HG02623 (cell line): ENCODE data around the gene MGST3.
"Not testable (repeated sequence)": the region's sequence is repeated elsewhere in the genome, so short reads cannot be mapped to it uniquely, and the experiment has no call there.

Experiments
- ATAC-seq: cut with Tn5 transposase; IDR thresholded peaks from one replicate; pipeline ENCODE4 v1.9.1; 2021; ENCODE audit warnings: moderate library complexity; ENCODE audit not compliant: unreplicated experiment

MGST3 gene

GRCh38 chr1:165630629-165631341, at the start of gene MGST3:
Gene MGST3, plus strand, starts transcription at chr1:165631234. Its CDS starts 18,614 bp downstream, at chr1:165649848.
- ATAC-seq, result peak; percentile 81

- ATAC-seq, result no peak
Measured at GRCh38 chr1:165581926-165582325, 49.1 kb upstream of the MGST3 start.

- ATAC-seq, result no peak
Measured at GRCh38 chr1:165586398-165586797, 44.6 kb upstream of the MGST3 start.

GRCh38 chr1:165591391-165591790, 39.6 kb upstream of the MGST3 start:
- ATAC-seq, result not testable (repeated sequence)

- ATAC-seq, result peak; percentile 33
Measured at GRCh38 chr1:165592945-165593823, 37.9 kb upstream of the MGST3 start.

GRCh38 chr1:165595246-165595938, 35.6 kb upstream of the MGST3 start:
- no peak for ATAC-seq

- peak; percentile 97 for ATAC-seq
Measured at GRCh38 chr1:165597883-165598675, 33.0 kb upstream of the MGST3 start.

GRCh38 chr1:165598676-165599059, 32.4 kb upstream of the MGST3 start:
- no peak for ATAC-seq

- ATAC-seq, result no peak
Measured at GRCh38 chr1:165600793-165601192, 30.2 kb upstream of the MGST3 start.

- ATAC-seq, result no peak
Measured at GRCh38 chr1:165603810-165604209, 27.2 kb upstream of the MGST3 start.

- ATAC-seq, result no peak
Measured at GRCh38 chr1:165605246-165605645, 25.8 kb upstream of the MGST3 start.

- not testable (repeated sequence) for ATAC-seq
Measured at GRCh38 chr1:165606676-165607075, 24.4 kb upstream of the MGST3 start.

GRCh38 chr1:165610866-165611265, 20.2 kb upstream of the MGST3 start:
- no peak for ATAC-seq

GRCh38 chr1:165612062-165612461, 19.0 kb upstream of the MGST3 start:
- no peak for ATAC-seq

GRCh38 chr1:165616054-165616612, 14.9 kb upstream of the MGST3 start:
- no peak for ATAC-seq

GRCh38 chr1:165616987-165617546, 14.0 kb upstream of the MGST3 start:
- no peak for ATAC-seq

- ATAC-seq, result no peak
Measured at GRCh38 chr1:165619647-165620151, 11.3 kb upstream of the MGST3 start.

GRCh38 chr1:165623624-165624023, 7.4 kb upstream of the MGST3 start:
- ATAC-seq, result no peak

- ATAC-seq, result no peak
Measured at GRCh38 chr1:165624441-165624840, 6.6 kb upstream of the MGST3 start.
